HG03039 (cell line): ENCODE data around the gene MDP1.
A peak's percentile ranks its signal among the peaks of the same experiment; 100 is the strongest.

ENCODE experiments used
- ATAC-seq: cut with Tn5 transposase; IDR thresholded peaks from one replicate; pipeline ENCODE4 v1.9.1; 2021; ENCODE audit warnings: mild to moderate bottlenecking, moderate library complexity; ENCODE audit not compliant: unreplicated experiment

Gene MDP1

GRCh38 chr14:24215495-24216344, at the start of gene MDP1:
TSS of gene MDP1 (minus strand) at chr14:24216066. CDS start at chr14:24215955, 111 bp downstream.
- ATAC-seq = peak; percentile 55

GRCh38 chr14:24264298-24264697, 48.4 kb upstream of the MDP1 start:
- no peak for ATAC-seq

GRCh38 chr14:24263848-24264247, 48.0 kb upstream of the MDP1 start:
- no peak for ATAC-seq

- ATAC-seq = no peak
These were observed 47.2 kb upstream of the MDP1 start, which contains the start of gene TGM1 for GRCh38 chr14:24262821-24263733. TSS of gene TGM1 (minus strand) at chr14:24263177. CDS start at chr14:24262352, 825 bp downstream.

- ATAC-seq = no peak
These were observed 46.1 kb upstream of the MDP1 start for GRCh38 chr14:24261969-24262327.

GRCh38 chr14:24261256-24261968, 45.5 kb upstream of the MDP1 start:
- ATAC-seq = no peak

- no peak for ATAC-seq
These were observed 44.9 kb upstream of the MDP1 start for GRCh38 chr14:24260780-24261157.

- ATAC-seq = no peak
These were observed 44.3 kb upstream of the MDP1 start for GRCh38 chr14:24260026-24260779.

GRCh38 chr14:24259282-24260025, 43.6 kb upstream of the MDP1 start:
- no peak for ATAC-seq

GRCh38 chr14:24258548-24259265, 42.8 kb upstream of the MDP1 start:
- no peak for ATAC-seq

GRCh38 chr14:24258119-24258518, 42.3 kb upstream of the MDP1 start:
- no peak for ATAC-seq

GRCh38 chr14:24256960-24257359, 41.1 kb upstream of the MDP1 start:
- ATAC-seq = no peak

- no peak for ATAC-seq
These were observed 40.3 kb upstream of the MDP1 start for GRCh38 chr14:24255931-24256711.

GRCh38 chr14:24255438-24255837, 39.6 kb upstream of the MDP1 start:
- ATAC-seq = no peak

GRCh38 chr14:24254630-24255392, 38.9 kb upstream of the MDP1 start:
- ATAC-seq = no peak

- ATAC-seq = no peak
These were observed 38.1 kb upstream of the MDP1 start for GRCh38 chr14:24253936-24254335.

GRCh38 chr14:24252289-24253124, 36.6 kb upstream of the MDP1 start:
- ATAC-seq = no peak
